GM21576 (cell line): ENCODE data around the gene CHPF.
A peak's percentile ranks its signal among the peaks of the same experiment; 100 is the strongest.

Experiments
- ATAC-seq: cut with Tn5 transposase; IDR thresholded peaks from one replicate; pipeline ENCODE4 v1.9.1; 2021; ENCODE audit warnings: mild to moderate bottlenecking, moderate library complexity; ENCODE audit not compliant: unreplicated experiment

Gene CHPF, protein sequence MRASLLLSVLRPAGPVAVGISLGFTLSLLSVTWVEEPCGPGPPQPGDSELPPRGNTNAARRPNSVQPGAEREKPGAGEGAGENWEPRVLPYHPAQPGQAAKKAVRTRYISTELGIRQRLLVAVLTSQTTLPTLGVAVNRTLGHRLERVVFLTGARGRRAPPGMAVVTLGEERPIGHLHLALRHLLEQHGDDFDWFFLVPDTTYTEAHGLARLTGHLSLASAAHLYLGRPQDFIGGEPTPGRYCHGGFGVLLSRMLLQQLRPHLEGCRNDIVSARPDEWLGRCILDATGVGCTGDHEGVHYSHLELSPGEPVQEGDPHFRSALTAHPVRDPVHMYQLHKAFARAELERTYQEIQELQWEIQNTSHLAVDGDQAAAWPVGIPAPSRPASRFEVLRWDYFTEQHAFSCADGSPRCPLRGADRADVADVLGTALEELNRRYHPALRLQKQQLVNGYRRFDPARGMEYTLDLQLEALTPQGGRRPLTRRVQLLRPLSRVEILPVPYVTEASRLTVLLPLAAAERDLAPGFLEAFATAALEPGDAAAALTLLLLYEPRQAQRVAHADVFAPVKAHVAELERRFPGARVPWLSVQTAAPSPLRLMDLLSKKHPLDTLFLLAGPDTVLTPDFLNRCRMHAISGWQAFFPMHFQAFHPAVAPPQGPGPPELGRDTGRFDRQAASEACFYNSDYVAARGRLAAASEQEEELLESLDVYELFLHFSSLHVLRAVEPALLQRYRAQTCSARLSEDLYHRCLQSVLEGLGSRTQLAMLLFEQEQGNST

DNA sequence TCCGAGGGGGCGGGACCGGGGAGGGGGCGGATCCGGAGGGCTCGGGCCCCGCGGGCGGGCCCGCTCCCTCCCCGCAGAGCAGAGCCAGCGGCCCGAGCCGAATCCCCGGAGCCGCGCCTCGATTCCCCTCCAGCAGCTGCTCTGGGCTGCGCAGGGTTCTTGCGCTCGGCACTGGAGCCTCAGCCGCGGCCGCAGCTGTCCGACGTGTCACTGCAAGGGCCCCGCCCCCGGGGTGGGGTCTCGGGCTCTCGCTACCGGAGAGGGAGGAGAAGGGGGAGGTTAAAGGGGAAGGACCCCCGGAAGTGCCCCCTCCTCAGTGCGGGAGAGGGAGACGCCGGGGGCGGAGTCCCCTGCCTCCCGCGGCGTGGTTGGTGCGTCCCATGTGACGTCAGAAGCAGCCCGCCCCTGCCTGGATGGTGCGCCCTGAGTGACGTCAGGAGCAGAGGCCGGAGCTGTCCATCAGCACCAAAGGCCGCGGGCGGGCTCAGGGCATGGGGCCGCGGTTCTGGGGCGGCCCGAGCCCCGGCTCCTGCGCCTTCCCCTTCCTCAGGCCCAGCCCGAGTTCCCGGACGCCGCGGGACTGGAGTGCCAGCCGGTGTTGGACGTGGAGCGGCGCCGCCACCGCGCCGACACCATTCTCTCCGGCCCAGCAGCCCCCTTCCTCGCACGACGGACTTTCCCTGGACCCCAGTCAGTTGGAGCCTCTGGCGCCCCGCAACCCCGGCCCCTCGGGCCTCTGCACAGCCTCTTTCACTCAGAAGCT, at the start of gene CHPF, which contains the start of gene TMEM198:
Gene CHPF, minus strand, starts transcription at position 214 of the 763 bp plus-strand sequence. CDS start 271 bp downstream, outside the sequence.
Gene TMEM198, plus strand, starts transcription at position 433 of the 763 bp plus-strand sequence. CDS start 700 bp downstream, outside the sequence.
- ATAC-seq: peak; percentile 73

DNA sequence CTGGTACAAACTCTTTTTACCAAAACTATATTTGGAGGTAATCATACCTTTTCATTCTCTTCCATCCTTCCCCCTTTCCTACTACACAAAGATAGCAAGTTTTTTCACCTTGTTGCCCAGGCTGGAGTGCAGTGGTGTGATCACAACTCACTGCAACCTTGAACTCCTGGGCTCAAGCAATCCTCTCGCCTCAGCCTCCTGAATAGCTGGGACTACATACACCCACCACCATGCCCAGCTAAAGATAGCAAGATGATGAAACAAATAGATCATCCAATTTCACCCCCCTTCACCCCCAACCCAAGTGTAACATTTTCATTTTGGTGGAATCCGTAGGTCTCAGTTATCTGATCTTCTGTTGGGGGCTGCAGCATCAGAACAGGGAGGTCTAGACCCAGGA, 49.5 kb upstream of the CHPF start:
- no peak for ATAC-seq

GRCh38 chr2:219592736-219593135, 49.1 kb upstream of the CHPF start:
- ATAC-seq: no peak

GRCh38 chr2:219591091-219591490, 47.5 kb upstream of the CHPF start:
- no peak for ATAC-seq

DNA sequence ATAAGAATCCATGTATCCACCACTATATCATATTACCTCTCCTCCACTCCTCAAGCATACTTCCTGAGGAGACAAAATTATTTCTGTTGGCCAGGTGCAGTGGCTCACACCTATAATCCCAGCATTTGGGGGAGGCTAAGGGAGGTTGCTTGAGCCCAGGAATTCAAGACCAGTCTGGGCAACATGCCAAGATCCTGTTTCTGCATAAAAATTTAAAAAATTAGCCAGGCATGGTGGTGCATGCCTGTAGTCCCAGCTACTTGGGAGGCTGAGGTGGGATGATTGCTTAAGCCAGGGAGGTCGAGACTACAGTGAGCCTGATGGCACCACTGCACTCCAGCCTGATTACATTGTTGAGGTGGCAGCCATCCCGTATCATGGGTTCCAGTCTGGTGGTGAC, 37.7 kb upstream of the CHPF start:
- ATAC-seq: no peak

GRCh38 chr2:219578811-219579613, 35.4 kb upstream of the CHPF start:
- ATAC-seq: no peak

- ATAC-seq: no peak
Observed at GRCh38 chr2:219576505-219577388, 33.1 kb upstream of the CHPF start.

DNA sequence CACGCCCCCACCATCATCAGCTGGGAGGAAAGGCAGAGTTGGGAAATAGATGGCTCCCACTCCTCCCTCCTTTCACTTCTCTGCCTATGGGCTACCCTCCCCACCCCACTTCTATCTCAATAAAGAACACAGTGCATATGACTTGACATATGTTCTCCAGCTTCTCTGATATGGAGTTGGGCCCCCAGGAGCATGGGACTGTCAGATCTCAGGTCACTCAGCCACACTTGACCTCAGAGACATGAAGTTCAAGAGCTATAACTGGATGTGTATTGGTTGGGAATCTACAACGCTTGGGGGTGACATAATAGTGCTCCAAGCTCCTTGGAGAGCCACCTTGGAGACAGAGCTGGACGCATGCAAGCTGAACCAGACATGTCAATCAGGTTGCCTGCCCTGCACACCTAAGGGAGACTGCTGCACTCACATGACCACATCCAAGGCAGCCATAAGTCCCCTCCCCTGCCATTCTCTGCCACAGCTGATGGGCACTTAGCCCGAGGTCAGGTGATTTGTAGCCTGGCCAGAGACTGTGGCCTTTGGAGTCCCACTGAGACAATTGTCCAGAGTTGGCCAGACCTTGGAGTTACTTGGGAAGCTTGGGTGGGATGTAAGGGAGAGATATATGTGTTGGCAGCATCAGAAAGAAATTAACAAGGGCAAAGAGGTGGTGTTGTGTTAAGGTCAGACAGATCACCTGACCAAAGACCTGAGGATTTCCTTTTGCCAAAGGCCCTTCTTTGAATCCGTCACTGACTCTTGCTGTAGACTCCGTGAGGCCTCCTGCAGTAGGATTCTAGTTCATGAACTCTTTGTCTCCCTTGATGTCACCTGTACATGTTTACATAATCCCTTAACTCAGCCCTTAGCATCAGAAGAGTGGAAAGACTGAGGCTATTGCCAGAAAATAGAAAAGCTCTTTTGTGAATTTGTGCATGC, 32.2 kb upstream of the CHPF start:
- no peak for ATAC-seq

DNA sequence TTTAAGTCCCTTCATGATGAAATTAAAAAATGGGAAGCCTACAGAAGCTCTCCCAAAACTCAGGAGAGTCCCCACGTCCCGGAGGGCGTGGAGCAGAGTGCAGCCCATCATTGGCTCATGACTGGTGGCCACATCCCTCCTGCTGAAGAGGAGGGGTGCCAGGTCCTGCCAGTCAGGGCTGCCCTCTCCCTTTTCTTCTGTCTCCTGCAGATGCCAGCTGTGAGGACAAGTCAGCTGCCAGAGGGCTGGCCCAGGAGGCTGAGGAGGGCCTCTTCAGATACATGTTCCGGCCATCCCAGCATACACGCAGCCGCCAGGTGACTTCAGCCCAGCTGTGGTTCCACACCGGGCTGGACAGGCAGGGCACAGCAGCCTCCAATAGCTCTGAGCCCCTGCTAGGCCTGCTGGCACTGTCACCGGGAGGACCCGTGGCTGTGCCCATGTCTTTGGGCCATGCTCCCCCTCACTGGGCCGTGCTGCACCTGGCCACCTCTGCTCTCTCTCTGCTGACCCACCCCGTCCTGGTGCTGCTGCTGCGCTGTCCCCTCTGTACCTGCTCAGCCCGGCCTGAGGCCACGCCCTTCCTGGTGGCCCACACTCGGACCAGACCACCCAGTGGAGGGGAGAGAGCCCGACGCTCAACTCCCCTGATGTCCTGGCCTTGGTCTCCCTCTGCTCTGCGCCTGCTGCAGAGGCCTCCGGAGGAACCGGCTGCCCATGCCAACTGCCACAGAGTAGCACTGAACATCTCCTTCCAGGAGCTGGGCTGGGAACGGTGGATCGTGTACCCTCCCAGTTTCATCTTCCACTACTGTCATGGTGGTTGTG, 31.1 kb upstream of the CHPF start:
- no peak for ATAC-seq

GRCh38 chr2:219573166-219573565, 29.6 kb upstream of the CHPF start:
- ATAC-seq: no peak

DNA sequence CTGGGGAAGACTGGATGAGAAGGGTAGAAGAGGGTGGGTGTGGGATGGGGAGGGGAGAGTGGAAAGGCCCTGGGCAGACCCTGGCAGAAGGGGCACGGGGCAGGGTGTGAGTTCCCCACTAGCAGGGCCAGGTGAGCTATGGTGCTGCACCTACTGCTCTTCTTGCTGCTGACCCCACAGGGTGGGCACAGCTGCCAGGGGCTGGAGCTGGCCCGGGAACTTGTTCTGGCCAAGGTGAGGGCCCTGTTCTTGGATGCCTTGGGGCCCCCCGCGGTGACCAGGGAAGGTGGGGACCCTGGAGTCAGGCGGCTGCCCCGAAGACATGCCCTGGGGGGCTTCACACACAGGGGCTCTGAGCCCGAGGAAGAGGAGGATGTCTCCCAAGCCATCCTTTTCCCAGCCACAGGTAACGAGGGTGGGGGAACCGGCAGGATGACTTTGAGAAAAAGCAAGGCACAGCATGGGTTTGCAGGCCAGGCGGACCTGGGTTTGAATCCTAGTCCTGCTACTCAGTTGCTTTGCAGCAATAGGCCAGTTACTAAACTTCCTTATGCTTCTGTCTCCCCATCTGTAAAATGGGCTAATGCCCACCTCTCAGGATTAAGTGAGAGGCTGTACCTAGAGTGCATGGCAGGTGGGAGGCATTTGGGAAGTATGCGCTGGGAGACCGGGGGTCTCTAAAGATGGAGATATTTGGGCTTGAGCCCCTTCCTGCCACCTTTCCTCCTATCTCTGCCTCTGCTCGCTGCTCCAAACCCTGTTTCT, 28.8 kb upstream of the CHPF start, which contains the start of gene INHA:
Gene INHA, plus strand, starts transcription at position 74 of the 765 bp plus-strand sequence. Its CDS starts 65 bp downstream, at position 139.
- no peak for ATAC-seq

- ATAC-seq: no peak
Observed at GRCh38 chr2:219571311-219572236, 28.0 kb upstream of the CHPF start, which contains the start of gene OBSL1. OBSL1 (minus strand) TSS chr2:219571539; CDS start chr2:219571232, 307 bp downstream.

- ATAC-seq: no peak
Observed at GRCh38 chr2:219570924-219571310, 27.3 kb upstream of the CHPF start.

- no peak for ATAC-seq
Observed at GRCh38 chr2:219570194-219570923, 26.8 kb upstream of the CHPF start.

GRCh38 chr2:219569635-219570034, 26.0 kb upstream of the CHPF start:
- no peak for ATAC-seq
